HFFc6 (cell line): ENCODE data around the gene RUNX3. TPM values are rescaled to one million over a fixed set of nuclear protein-coding genes. Genes with fewer than 3 reads are reported as not detected.

Experiments
- DNase-seq: peaks from one replicate; pipeline ENCODE4 v3.0.0-alpha.2; 2018
- H3K27ac Mint-ChIP-seq: 2 replicates; pipeline ENCODE4 v1.8.0; 2020; ENCODE audit warnings: mild to moderate bottlenecking, mixed read lengths
- H3K27me3 Mint-ChIP-seq: 2 replicates; pipeline ENCODE4 v1.8.0; 2021; ENCODE audit warnings: mild to moderate bottlenecking, moderate library complexity, mixed read lengths; ENCODE audit not compliant: insufficient read depth
- H3K36me3 Mint-ChIP-seq: 2 replicates; pipeline ENCODE4 v1.8.0; 2021; ENCODE audit warnings: low read depth, mixed read lengths
- H3K4me1 Mint-ChIP-seq: 2 replicates; pipeline ENCODE4 v1.8.0; 2020; ENCODE audit warnings: low read depth, mixed read lengths
- H3K4me3 Mint-ChIP-seq: 2 replicates; pipeline ENCODE4 v1.8.0; 2020; ENCODE audit warnings: mild to moderate bottlenecking, moderate library complexity, mixed read lengths
- H3K9me3 Mint-ChIP-seq: 2 replicates; pipeline ENCODE4 v1.8.0; 2020; ENCODE audit warnings: mild to moderate bottlenecking, mixed read lengths
- total RNA-seq, 6 experiments: library from RNA; stranded (reverse); fragmentation: NEBNext Ultra II Directional; extraction: Animal tissue kit (Norgen Biotek cat#: 25700); gene quantifications; 2 replicates in 1 of 6; 3 replicates in 5 of 6; pipeline ENCODE4 v1.2.3, GENCODE V29; 2021
- TF ChIP-seq, protein P1 (sequence below): fragments of 200-600 bp; sonication (generic); IDR thresholded peaks from 2 replicates; pipeline ENCODE4 v1.5.0; 2021; ENCODE audit warnings: antibody characterized with exemption, mild to moderate bottlenecking

Gene RUNX3
- total RNA-seq, 6 experiments from 2014 or later: not detected

DNA sequence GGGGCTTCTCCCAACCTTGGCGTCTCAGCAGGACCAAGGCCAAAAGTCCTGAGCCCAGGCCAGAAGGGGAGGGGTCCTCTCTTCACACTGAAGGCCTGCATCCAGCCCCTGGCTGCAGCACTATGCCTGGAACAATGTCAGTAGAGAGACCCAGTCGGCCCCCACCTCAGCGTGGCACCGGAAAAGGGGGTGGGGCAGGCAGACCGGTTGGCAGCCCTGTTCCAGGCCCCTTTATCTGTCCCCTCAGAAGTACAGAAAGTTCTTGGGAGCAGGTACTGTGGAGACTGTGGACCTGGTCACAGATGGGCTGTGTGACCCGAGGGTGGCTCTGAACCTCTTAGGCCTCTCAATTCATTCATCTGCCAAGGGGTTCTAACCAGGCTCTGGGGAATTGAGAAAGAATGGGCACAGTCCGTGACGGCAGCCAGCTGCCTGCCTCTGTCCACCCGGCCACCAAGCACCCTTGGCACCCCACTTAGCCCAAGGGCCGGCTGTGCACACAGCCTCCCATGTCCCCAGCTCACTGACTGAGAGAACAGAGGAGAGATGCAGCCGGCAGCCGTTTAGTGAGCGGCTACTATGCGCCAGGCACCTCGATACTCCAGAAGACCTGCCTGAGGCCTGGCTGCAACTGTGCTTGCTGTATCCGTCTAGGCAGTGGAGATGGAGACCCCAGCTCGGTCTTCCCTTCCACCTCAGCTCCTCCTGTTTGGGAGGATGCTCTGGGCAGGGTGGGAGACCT lies 23.9 kb downstream of the RUNX3 start:
- no peak for DNase-seq
- H3K4me3 Mint-ChIP-seq: no peak overlapping the region
- peaks cover 10% of the 10 kb centered on the region for H3K9me3 Mint-ChIP-seq
- H3K4me1 Mint-ChIP-seq: peaks cover 8% of the 10 kb centered on the region; the same call in 1 of the 2 replicates
- TF ChIP-seq, protein P1, sequence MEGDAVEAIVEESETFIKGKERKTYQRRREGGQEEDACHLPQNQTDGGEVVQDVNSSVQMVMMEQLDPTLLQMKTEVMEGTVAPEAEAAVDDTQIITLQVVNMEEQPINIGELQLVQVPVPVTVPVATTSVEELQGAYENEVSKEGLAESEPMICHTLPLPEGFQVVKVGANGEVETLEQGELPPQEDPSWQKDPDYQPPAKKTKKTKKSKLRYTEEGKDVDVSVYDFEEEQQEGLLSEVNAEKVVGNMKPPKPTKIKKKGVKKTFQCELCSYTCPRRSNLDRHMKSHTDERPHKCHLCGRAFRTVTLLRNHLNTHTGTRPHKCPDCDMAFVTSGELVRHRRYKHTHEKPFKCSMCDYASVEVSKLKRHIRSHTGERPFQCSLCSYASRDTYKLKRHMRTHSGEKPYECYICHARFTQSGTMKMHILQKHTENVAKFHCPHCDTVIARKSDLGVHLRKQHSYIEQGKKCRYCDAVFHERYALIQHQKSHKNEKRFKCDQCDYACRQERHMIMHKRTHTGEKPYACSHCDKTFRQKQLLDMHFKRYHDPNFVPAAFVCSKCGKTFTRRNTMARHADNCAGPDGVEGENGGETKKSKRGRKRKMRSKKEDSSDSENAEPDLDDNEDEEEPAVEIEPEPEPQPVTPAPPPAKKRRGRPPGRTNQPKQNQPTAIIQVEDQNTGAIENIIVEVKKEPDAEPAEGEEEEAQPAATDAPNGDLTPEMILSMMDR: no peak
- peaks cover 8% of the 10 kb centered on the region; the same call in 1 of the 2 replicates for H3K36me3 Mint-ChIP-seq
- peaks cover 3% of the 10 kb centered on the region; the same call in 1 of the 2 replicates for H3K27me3 Mint-ChIP-seq
- no peak overlapping the region for H3K27ac Mint-ChIP-seq

GRCh38 chr1:24905355-24905978 lies 24.6 kb downstream of the RUNX3 start:
- Mint-ChIP-seq H3K9me3 (peaks cover 10% of the 10 kb centered on the region), H3K27me3 (peaks cover 2% of the 10 kb centered on the region), H3K36me3 (peaks cover 8% of the 10 kb centered on the region; the same call in 1 of the 2 replicates), H3K27ac (no peak overlapping the region), H3K4me1 (peaks cover 8% of the 10 kb centered on the region; the same call in 1 of the 2 replicates), H3K4me3 (no peak overlapping the region)
- TF ChIP-seq, protein P1: no peak
- no peak for DNase-seq

GRCh38 chr1:24904731-24905354 lies 25.2 kb downstream of the RUNX3 start:
- peaks cover 8% of the 10 kb centered on the region; the same call in 1 of the 2 replicates for H3K36me3 Mint-ChIP-seq
- H3K4me1 Mint-ChIP-seq: peaks cover 8% of the 10 kb centered on the region; the same call in 1 of the 2 replicates
- DNase-seq: no peak
- no peak overlapping the region for H3K4me3 Mint-ChIP-seq
- peaks cover 10% of the 10 kb centered on the region for H3K9me3 Mint-ChIP-seq
- no peak overlapping the region for H3K27ac Mint-ChIP-seq
- TF ChIP-seq, protein P1: no peak
- peaks cover 7% of the 10 kb centered on the region for H3K27me3 Mint-ChIP-seq

DNA sequence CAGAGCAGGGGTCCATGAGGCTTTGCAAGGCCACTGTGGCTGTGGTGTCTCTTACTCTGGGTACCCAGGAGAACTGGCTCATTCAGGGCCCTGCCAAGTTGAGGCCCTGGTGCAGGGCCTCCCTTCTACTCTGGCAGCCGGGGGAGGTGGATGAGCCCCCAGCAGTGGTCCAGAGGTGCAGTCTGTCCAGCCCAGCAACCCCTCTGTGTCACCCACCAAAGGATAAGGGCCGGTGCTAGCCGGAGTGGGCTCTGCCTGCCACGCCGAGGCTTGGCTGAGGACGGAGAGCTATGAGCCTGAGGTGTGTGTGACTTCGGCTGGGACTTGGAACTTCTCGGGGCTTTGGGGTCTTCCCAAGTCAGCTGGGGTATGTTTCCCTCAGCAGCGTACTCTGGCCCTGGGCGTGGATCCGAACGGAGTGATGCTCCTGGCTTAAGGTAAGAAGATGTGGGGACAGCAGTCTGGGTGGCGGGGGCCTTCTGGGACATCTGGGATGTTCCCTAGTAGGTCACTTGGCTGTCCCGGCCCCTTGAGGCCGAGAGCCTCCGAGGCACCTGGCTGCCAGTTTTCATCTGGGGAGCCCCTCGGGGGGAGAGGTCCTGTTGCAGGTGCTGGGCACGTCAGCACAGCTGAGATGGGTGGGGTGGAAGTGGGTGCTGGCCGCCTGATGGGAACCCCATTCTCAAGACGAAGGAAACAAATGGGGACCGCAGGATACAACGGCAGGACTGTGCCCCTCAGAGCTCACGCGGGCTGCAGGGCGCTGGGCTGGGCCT lies 25.9 kb downstream of the RUNX3 start:
- Mint-ChIP-seq H3K36me3 (peaks cover 8% of the 10 kb centered on the region; the same call in 1 of the 2 replicates), H3K27ac (no peak overlapping the region), H3K9me3 (peaks cover 10% of the 10 kb centered on the region), H3K27me3 (peaks cover 11% of the 10 kb centered on the region), H3K4me1 (peaks cover 1% of the 10 kb centered on the region; the same call in 1 of the 2 replicates), H3K4me3 (no peak overlapping the region)
- no peak for DNase-seq
- TF ChIP-seq, protein P1: no peak

DNA sequence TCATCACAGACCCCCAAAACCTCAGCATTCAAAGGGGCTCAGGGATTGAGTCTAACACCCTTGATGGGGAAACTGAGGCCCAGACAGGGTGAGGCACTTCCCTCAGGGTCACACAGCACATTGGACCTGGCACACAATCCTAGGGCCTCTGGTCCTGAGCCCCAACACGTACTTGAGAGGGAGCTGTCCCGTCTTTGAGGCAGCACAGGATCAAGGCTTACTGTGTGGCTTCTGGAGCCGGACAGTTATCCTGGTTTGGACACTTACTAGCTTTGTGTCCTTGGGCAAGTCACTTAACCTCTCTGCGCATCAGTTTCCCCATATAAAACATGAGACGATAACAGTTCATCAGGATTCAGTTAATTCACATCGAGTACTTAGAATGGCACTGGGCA lies 26.5 kb downstream of the RUNX3 start:
- no peaks in the 10 kb centered on the region for H3K4me1 Mint-ChIP-seq
- no peak overlapping the region for H3K27ac Mint-ChIP-seq
- H3K9me3 Mint-ChIP-seq: peaks cover 10% of the 10 kb centered on the region
- no peak for DNase-seq
- TF ChIP-seq, protein P1: no peak
- no peak overlapping the region for H3K4me3 Mint-ChIP-seq
- peaks cover 8% of the 10 kb centered on the region; the same call in 1 of the 2 replicates for H3K36me3 Mint-ChIP-seq
- peaks cover 12% of the 10 kb centered on the region for H3K27me3 Mint-ChIP-seq
